HepG2 (cell line): ENCODE data around the gene PHACTR3. TPM values are rescaled to one million over a fixed set of nuclear protein-coding genes. Genes with fewer than 3 reads are reported as not detected.

Source experiments
- ATAC-seq: fragments of 200-7000 bp; cut with Tn5 transposase; 3 replicates; pipeline ENCODE4 v1.9.1; 2020; ENCODE audit warnings: mild to moderate bottlenecking, moderate library complexity
- BruUV-seq: library from RNA; stranded (reverse); fragments of 400-500 nt; replicated peaks from 2 replicates; lab custom pipeline; 2021; lab: Mats Ljungman, UMichigan
- CTCF ChIA-PET: fragments of 300-600 bp; formaldehyde crosslinking; extraction: SDS; loops from one replicate; lab custom pipeline; 2021; ENCODE audit warnings: low total read pairs, inconsistent platforms, low intra/inter-chr PET ratio; lab: Yijun Ruan, JAX
- POLR2A ChIA-PET: fragments of 350-600 bp; sonication (Branson Sonifier 250); formaldehyde crosslinking; loops from one replicate; lab custom pipeline; 2020; ENCODE audit warnings: antibody characterized with exemption, inconsistent platforms; lab: Yijun Ruan, JAX
- DNase-seq: peaks from one replicate; pipeline ENCODE4 v3.0.0-alpha.2; 2015; ENCODE audit warnings: low spot score
- FAIRE-seq: peaks from 3 replicates; lab custom pipeline; 2011; peaks lifted over from hg19 to GRCh38; lab: Jason Lieb, UNC
- H2AFZ ChIP-seq: one replicate; pipeline ENCODE4 v1.6.1; 2011; ENCODE audit warnings: low read length, inconsistent platforms
- H3K27ac ChIP-seq: fragments of 300-600 bp; 3 replicates; pipeline ENCODE4 v1.8.0; 2011; ENCODE audit warnings: mixed run types, mild to moderate bottlenecking, mixed read lengths, low read length, inconsistent platforms; ENCODE audit not compliant: insufficient read depth; ENCODE audit errors: extremely low read length
- H3K27me3 ChIP-seq, 2 experiments: fragments of 200-600 bp in 1 of 2; 2 replicates in 1 of 2; 3 replicates in 1 of 2; pipeline versions ENCODE4 v1.6.0 to v1.8.0; 2011; ENCODE audit warnings: low read length in 2 of 2, mild to moderate bottlenecking in 2 of 2, moderate library complexity in 2 of 2, inconsistent platforms in 1 of 2; ENCODE audit not compliant: insufficient read depth in 2 of 2, control insufficient read depth in 1 of 2
- H3K36me3 ChIP-seq, 2 experiments: fragments of 200-600 bp in 1 of 2; replicated peaks in 1 of 2; 2 replicates in 1 of 2; 3 replicates in 1 of 2; pipeline versions ENCODE4 v1.5.1 to v1.8.0; 2011; ENCODE audit warnings: low read length in 2 of 2, inconsistent platforms in 1 of 2; ENCODE audit not compliant: insufficient read depth in 2 of 2, control insufficient read depth in 1 of 2
- H3K4me1 ChIP-seq: 2 replicates; pipeline ENCODE4 v1.5.1; 2012; ENCODE audit warnings: low read length, inconsistent platforms; ENCODE audit not compliant: insufficient read depth
- H3K4me2 ChIP-seq: 2 replicates; pipeline ENCODE4 v1.6.0; 2011; ENCODE audit warnings: low read depth, low read length, inconsistent platforms
- H3K4me3 ChIP-seq, 3 experiments: fragments of 200-600 bp in 1 of 3; sonication (generic), shearing (Covaris generic) in 1 of 3; replicated peaks in 1 of 3; 2 replicates each; pipeline ENCODE4 v1.5.1; 2011 to 2016; ENCODE audit warnings: low read length in 3 of 3, inconsistent platforms in 2 of 3, low read depth in 2 of 3, mild to moderate bottlenecking in 2 of 3, control low read depth in 1 of 3, mixed read lengths in 1 of 3; ENCODE audit not compliant: insufficient read depth in 1 of 3
- H3K79me2 ChIP-seq: one replicate; pipeline ENCODE4 v1.6.1; 2011; ENCODE audit warnings: low read length, inconsistent platforms; ENCODE audit not compliant: insufficient read depth
- H3K9ac ChIP-seq: 2 replicates; pipeline ENCODE4 v1.6.0; 2011; ENCODE audit warnings: mild to moderate bottlenecking, low read depth, low read length, inconsistent platforms; ENCODE audit not compliant: insufficient read depth
- H3K9me3 ChIP-seq: 2 replicates; pipeline ENCODE4 v1.5.1; 2012; ENCODE audit warnings: mild to moderate bottlenecking, low read length
- H4K20me1 ChIP-seq: 2 replicates; pipeline ENCODE4 v1.6.0; 2011; ENCODE audit warnings: inconsistent platforms, mild to moderate bottlenecking, low read length, moderate library complexity; ENCODE audit not compliant: insufficient read depth
- NRL ChIP-seq: sonication (generic); formaldehyde crosslinking; IDR thresholded peaks from 2 replicates; pipeline ENCODE4 v1.5.0; 2020; ENCODE audit warnings: missing genetic modification reagents, mild to moderate bottlenecking, moderate library complexity, borderline replicate concordance
- PRDM10 ChIP-seq: sonication (generic); formaldehyde crosslinking; IDR thresholded peaks from 2 replicates; pipeline ENCODE4 v1.4.0; 2020; ENCODE audit warnings: low read depth, missing genetic modification reagents
- ZNF33A ChIP-seq: sonication (generic); formaldehyde crosslinking; IDR thresholded peaks from 2 replicates; pipeline ENCODE4 v1.5.1; 2020; ENCODE audit warnings: missing genetic modification reagents, mild to moderate bottlenecking, moderate library complexity, borderline replicate concordance
- WGBS: methylation state at CpG from one replicate; pipeline ENCODE4 v1.1.6; 2017; ENCODE audit warnings: low lambda C conversion rate; 5-methylcytosine and 5-hydroxymethylcytosine counted together
- in situ Hi-C: cut with HindIII; loops from 2 replicates; pipeline ENCODE4 v1.10.0; 2017; ENCODE audit warnings: low pct_unique_long_range_greater_than_20kb; ENCODE audit not compliant: extremely low pct_ligation_motif_present
- intact Hi-C: fragments of 100-400 bp; cut with micrococcal nuclease; formaldehyde crosslinking; loops from one replicate; pipeline ENCODE4 v1.10.0; 2022; ENCODE audit not compliant: unreplicated experiment
- polyA plus RNA-seq, 8 experiments: library from polyadenylated mRNA; depleted of rRNA in 3 of 8; stranded (reverse) in 7 of 8; unstranded in 1 of 8; fragments of >200 nt; fragmentation: Illumina TruSeq in 4 of 8; extraction: Trizol in 4 of 8; gene quantifications; 2 replicates each; pipeline versions ENCODE4 v1.2.1 to v1.2.3, GENCODE V29; 2011 to 2016; ENCODE audit warnings: low read depth in 4 of 8, missing spikeins in 1 of 8, mixed read lengths in 1 of 8; ENCODE audit not compliant: insufficient read depth in 1 of 8
- total RNA-seq, 5 experiments: library from RNA; depleted of rRNA; stranded (reverse); fragments of >200 nt; fragmentation: Illumina TruSeq; extraction: Trizol; gene quantifications; 2 replicates each; pipeline ENCODE4 v1.2.3, GENCODE V29; 2016; ENCODE audit warnings: low read depth in 1 of 5
- TF ChIP-seq, protein P1 (sequence below): sonication (generic); formaldehyde crosslinking; IDR thresholded peaks from 2 replicates; pipeline ENCODE4 v1.5.1; 2020; ENCODE audit warnings: missing genetic modification reagents, mild to moderate bottlenecking, borderline replicate concordance
- TF ChIP-seq, protein P2 (sequence below): IDR thresholded peaks from 2 replicates; pipeline ENCODE4 v1.6.1; 2018; ENCODE audit warnings: missing genetic modification reagents

PHACTR3 gene
- total and polyA plus RNA-seq, 2 of the 13 experiments (the other 11 are each of a cell fraction or from before 2014, with no cell fraction given): not detected

DNA sequence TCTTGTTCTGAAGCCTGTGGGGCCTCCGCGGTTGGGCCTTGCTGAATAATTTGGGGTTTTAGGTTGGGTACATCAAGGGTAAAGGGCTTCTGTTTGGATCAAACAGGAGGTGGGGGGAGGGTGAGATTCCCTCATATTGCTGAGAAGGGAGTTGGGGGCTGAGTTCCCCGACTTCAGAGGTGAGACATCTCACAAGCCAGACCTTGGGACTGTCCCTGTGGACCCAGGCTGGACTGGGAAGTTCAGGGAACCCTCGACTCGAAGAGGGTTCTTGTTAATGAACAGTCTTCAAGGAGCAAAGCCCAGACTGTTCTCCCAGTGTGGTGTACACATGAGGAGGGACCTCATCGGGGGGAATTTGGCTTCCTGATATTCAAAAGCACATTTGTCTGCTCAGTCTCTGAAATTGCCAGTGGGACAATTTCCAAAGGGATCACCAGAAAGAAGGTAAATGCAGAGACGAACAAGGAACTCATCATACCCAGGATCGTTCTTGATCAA lies 210.6 kb downstream of the PHACTR3 start:
- Histone ChIP-seq H3K79me2 (no peaks in the 10 kb centered on the region), H3K4me1 (no peaks in the 10 kb centered on the region), H3K4me2 (no peak overlapping the region), H3K36me3 (no peaks in the 10 kb centered on the region), H3K9ac (no peak overlapping the region), H4K20me1 (no peaks in the 10 kb centered on the region), H2AFZ (no peak overlapping the region), H3K27ac (no peak overlapping the region), H3K9me3 (no peaks in the 10 kb centered on the region), H3K4me3 (no peak overlapping the region), H3K27me3 (peaks cover 3 to 64% of the 10 kb centered on the region in 2 experiments; a peak in 4 of 5 replicates)
- ChIA-PET POLR2A (no interaction called here), CTCF (no interaction called here)
- intact Hi-C loops: no loop called here
- no peak for ATAC-seq
- in situ Hi-C loops: no loop called here
- 24% methylated on average over 8 of the region's 8 CpGs for WGBS
- DNase-seq: no peak
- no peak for FAIRE-seq
- BruUV-seq: no TSS peak
- TF ChIP-seq NRL (CRISPR knock-in tag) (no peak), ZNF33A (no peak), PRDM10 (CRISPR knock-in tag) (no peak)
- TF ChIP-seq, protein P1, sequence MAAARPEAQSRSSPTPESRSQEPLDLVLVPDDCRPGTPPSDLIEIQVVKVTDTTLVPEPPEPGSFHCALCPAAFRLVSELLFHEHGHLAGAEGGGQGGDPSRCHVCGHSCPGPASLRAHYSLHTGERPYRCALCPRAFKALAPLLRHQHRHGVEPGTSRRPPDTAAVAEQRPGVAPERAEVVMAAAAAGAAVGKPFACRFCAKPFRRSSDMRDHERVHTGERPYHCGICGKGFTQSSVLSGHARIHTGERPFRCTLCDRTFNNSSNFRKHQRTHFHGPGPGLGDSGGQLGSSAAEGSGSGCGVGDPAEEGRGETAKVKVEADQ (CRISPR knock-in tag): no peak
- TF ChIP-seq, protein P2, sequence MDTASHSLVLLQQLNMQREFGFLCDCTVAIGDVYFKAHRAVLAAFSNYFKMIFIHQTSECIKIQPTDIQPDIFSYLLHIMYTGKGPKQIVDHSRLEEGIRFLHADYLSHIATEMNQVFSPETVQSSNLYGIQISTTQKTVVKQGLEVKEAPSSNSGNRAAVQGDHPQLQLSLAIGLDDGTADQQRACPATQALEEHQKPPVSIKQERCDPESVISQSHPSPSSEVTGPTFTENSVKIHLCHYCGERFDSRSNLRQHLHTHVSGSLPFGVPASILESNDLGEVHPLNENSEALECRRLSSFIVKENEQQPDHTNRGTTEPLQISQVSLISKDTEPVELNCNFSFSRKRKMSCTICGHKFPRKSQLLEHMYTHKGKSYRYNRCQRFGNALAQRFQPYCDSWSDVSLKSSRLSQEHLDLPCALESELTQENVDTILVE (CRISPR knock-in tag): no peak
